G401.6 (cell line): Measurements from ENCODE around the gene PCBP3.
"Not testable (repeated sequence)": the region's sequence is repeated elsewhere in the genome, so short reads cannot be mapped to it uniquely, and the experiment has no call there.

Experiments used
- FAIRE-seq: peaks from 2 replicates; lab custom pipeline; 2012; peaks lifted over from hg19 to GRCh38; lab: Jason Lieb, UNC

Gene PCBP3

GRCh38 chr21:45894906-45895777 is 251.6 kb downstream of the PCBP3 start:
- no peak for FAIRE-seq

DNA sequence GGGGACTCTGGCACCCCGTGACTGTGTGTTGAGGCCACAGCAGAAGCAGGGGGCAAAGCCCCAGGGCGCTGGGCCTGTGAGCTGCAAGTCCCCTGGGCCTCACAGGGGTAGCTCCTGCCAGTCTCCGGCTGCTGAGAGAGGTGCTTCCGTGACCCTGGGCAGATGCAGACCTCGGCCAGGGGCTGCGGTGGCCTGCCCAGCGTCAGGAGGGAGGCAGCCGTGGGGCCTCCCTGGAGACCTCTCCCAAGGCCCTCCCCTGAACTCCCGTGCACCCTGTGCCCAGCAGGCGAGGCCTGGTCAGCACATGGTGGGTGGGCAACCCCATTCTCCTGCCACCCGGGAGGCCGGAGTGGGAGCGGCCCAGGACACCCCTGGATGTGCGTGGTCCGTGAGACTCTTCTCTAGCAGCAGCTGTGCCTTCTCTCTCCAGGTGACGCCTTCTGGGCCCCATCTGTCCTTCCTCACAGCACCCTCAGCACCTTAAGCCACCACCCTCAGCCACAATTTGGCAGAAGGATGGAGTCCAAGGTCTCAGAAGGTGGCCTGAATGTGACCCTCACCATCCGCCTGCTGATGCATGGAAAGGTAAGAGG is 252.3 kb downstream of the PCBP3 start:
- no peak for FAIRE-seq

DNA sequence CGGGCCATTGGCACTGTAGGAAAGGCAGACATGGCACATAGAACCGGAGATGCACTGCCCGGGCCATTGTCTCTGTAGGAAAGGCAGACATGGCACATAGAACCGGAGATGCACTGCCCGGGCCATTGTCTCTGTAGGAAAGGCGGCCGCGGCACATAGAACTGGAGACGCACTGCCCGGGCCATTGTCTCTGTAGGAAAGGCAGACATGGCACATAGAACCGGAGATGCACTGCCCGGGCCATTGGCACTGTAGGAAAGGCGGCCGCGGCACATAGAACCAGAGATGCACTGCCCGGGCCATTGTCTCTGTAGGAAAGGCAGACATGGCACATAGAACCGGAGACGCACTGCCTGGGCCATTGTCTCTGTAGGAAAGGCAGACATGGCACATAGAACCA is 252.9 kb downstream of the PCBP3 start:
- not testable (repeated sequence) for FAIRE-seq

GRCh38 chr21:45897191-45898027 is 253.9 kb downstream of the PCBP3 start:
- FAIRE-seq: no peak

DNA sequence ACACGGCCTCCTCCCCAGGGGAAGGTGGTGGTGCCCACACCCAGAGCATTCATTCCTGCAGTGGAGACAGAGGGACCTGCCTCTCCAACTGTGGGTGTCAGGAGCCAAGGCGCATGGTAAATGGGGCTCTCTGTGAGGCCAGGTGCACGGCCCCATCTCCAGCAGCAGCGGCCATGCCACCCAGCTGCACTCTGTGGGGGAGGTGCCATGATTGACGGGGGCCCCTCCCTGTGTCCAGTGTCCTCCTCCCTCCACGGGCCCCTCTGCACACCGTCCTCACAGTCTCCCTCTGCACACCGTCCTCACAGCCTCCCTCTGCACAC is 254.5 kb downstream of the PCBP3 start:
- FAIRE-seq: no peak

GRCh38 chr21:45898781-45899180 is 255.3 kb downstream of the PCBP3 start:
- FAIRE-seq: no peak

DNA sequence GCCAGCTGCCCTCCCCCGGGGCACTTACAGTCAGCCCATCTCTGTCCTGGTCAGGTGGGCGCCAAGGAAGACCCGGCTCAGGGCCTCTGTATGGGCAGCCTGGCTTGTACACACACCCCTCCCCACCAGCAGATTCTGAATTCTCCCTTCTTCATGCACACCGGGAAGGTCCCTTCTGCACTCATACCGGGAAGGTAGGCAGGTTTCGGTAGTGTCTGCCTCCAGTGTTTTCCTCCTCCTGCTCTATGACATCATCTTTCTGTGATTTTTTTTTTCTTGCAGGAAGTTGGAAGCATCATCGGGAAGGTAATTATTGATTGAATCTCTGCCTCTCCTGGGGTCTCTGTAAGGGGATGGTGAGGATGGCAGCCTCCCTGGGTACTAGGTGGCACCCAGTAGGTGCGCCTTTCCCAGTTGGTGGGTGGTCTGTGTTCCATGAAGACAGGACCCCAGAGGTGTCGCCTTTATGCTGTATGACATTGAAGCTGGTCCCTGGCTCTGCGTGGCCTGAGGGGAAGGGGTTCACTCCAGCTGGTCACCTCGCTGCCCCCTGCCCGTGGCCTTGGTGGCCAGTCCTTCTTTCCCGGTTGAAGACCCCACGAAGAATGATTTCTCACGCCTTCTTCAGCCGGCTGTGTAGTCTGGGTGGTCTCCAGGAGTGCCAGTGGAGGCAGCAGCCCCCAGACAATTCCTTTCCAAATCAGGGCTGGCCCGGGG is 255.9 kb downstream of the PCBP3 start:
- FAIRE-seq: no peak

DNA sequence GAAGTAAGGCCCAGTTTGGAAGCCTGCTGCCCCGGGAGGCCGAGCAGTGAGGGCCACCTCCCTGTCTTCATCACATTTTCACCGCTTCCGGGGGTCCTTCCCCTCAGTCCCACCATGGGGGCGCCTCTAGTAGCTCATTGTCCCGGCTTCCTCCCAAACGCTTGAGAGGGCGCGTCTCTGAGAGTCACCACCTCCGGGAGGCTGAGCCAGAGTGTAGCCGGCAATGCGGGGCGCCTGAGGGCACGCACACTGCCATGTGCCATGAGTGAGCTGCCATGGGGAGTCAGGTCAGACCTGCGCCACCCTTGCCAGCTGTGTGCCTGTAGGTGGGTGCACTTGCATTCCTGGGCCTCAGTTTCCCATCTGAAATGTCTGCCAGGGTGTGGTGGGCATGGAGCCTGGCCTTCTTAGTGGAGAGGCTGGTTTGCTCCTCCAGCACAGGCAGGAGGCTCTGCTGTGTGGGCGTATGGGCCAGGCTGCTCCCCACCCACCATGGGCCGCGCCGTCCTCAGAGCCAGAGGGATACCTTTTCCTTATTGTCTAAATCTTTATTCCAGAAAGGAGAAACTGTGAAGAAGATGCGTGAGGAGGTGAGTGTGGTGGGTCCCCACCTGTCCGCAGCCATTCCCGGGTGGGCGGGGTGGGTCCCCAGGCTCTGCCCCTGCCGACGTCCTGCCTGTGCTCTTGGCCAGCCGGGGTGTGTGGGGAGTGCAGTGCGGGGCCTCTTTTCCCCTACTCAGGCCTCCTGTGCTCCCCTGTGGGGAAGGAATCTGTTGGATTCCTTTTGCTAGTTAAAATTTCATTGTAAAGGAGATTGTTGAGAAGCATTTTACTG is 256.7 kb downstream of the PCBP3 start:
- no peak for FAIRE-seq

DNA sequence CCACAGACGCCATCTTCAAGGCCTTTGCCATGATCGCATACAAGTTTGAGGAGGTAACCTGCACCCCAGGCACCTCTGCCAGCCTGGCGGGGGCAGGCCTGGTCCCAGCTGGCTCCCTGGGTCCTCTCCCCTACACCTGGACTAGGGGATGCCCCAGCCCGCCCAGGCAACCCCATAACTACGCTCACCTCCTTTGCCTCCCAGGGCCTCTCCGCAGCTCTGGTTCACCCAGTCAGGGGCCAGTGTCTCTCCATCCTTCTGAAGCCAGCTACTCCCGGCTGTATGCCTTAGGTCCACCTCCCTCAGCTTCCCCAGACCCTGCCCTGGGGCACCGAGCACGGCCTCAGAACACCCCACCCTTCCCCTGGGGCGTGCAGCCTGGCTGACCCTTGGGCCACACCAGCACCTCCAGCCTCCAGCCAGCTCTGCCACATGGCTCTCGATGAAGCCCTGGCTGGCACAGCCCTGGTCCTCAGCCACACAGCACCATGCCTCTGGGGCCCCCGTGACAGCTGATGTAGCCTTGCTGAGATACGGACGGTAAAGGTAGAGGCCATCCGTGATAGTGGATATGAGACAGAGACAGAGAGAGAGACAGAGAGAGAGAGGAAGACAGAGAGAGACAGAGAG is 257.7 kb downstream of the PCBP3 start:
- FAIRE-seq: no peak

DNA sequence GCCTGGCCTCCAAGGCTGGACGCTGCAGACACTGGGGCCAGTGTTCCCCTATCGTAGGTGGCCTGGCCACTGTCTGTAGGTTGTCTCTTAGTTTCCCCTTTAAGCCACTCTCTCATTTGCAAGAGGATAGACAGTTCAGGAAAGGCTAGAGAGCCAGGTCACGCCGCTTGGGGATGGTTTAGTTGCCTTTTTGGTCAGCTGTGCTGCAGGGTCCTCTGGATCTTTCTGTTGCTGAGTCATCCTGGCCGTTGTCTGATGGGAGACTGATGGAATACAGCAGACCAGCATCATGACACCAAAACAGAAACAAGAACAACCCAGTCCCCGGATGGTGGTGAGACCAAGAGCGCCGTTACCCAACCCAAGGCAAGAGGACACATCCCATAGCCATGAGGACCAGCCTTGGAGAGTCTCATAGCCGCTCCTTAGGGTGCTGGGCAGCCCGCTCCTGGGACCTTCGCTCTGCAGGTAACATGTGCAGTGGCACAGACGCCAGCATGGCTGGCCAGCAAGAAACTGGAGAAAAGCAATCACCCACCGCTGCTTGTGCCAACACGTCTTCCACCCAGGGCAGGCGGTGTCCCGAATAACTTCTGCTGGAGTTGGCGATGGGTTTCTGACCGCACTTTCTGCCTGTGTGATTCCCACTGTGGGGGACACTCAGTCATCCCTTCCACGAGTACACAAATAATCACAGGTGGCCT is 258.9 kb downstream of the PCBP3 start:
- no peak for FAIRE-seq

DNA sequence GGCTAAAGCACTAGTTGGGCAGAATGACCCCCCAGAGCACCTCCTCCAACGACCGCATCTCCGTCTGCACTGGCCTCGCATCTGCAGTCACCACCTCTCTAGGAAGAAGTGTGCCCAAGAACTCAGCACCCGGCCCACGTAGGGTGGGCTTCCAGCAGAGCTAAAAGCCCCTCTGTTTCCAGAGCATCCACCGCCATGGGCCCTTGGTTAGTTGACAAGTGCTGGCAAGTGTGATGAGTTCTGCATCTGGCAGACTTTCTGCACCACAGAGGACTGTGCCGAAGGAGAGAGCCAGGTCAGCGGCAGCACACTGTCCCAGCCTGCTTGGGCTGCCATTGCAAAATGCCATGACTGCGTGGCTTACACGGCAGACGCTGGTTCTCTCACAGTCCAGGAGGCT is 261.7 kb downstream of the PCBP3 start:
- no peak for FAIRE-seq

DNA sequence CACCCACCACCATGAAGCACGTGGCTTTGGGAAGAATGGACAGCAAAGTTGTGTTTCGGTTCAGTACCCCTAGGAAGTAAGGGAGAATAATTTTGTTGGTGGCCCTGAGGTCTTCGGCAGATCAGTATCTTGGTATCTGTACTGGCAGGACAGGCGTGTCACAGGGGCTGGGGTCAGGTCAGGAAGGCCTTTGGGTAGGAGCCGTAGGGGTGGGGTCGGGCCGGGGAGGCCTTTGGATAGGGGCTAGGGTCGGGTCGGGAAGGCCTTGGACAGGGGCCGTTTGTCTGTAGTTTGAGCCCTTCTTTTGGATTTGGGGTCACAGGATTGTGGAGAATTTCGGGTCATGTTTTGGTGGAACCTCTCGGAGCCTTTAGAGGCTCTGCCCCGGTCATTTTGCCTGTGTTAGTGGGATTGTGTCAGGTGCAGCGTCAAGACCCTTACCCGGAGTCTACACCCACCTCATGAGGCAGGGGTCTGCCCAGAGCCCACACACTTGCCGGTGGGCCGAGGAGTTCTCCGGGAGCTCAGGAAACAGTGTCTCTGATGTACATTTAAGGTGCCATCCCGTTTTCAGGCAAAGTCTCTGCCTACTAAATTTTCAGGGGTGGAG is 262.8 kb downstream of the PCBP3 start:
- FAIRE-seq: no peak

DNA sequence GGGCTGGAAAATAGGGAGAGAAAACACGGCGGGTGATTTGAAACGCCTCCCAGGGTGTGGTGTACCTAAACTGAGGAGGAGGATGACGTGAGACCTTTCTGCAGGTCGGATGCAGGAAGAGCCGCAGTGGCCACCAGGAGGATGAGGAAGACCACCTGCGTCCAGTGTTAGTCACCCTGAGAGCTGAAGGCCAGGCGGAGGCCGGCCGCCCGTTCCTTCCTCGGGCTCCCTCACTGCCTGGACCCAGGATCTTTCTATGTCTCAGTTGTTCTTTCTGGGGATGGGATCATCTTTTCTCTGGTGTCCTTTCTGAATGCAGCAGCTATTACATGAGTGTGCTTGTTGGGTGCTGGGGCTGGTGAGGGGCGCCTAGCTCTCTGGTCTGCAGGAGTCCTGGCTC is 263.3 kb downstream of the PCBP3 start:
- no peak for FAIRE-seq

- no peak for FAIRE-seq
Observed at GRCh38 chr21:45908536-45909237, 265.2 kb downstream of the PCBP3 start.

- FAIRE-seq: no peak
Observed at GRCh38 chr21:45909238-45909988, 265.9 kb downstream of the PCBP3 start.

GRCh38 chr21:45910155-45910547 is 266.6 kb downstream of the PCBP3 start:
- FAIRE-seq: no peak

GRCh38 chr21:45910548-45911221 is 267.2 kb downstream of the PCBP3 start:
- no peak for FAIRE-seq

DNA sequence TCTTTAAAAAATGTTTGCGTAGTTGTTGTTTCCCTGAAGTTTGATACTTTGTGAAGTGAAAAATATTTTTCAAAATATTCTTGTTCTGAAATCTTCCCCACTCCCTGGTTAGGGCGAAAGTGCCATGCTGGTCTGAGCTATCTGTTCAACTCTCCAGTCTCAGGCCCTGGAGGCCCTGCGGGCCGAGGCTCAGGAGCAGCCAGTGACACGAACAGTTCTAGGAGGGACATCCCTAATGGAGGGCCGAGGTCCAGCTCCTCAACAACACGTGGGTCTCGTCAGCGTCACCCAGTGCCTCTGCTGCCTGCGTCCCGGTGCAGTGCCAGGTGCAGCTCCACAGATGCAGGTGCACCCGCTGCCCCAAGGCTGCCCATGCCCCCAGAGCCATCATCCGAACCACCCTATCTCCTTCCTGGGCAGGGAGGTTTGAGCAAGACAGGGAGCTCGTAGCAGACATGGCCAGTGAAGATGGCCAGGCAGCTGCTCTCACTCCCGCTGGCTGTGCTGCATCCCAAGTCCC is 268.3 kb downstream of the PCBP3 start:
- no peak for FAIRE-seq
